GM23248 (cell line): ENCODE measurements around the gene LMF2.

Experiments
- EZH2 ChIP-seq: fragments of 200-600 bp; sonication (generic); IDR thresholded peaks from 2 replicates; pipeline ENCODE4 v1.6.1; 2018; ENCODE audit warnings: antibody characterized with exemption, mild to moderate bottlenecking; ENCODE audit not compliant: insufficient read depth, poor library complexity, severe bottlenecking
- EZH2phosphoT487 ChIP-seq: fragments of 200-600 bp; sonication (generic); IDR thresholded peaks from 2 replicates; pipeline ENCODE4 v1.6.1; 2018; ENCODE audit warnings: antibody characterized with exemption, moderate library complexity, mild to moderate bottlenecking, low read depth; ENCODE audit not compliant: insufficient read depth

DNA sequence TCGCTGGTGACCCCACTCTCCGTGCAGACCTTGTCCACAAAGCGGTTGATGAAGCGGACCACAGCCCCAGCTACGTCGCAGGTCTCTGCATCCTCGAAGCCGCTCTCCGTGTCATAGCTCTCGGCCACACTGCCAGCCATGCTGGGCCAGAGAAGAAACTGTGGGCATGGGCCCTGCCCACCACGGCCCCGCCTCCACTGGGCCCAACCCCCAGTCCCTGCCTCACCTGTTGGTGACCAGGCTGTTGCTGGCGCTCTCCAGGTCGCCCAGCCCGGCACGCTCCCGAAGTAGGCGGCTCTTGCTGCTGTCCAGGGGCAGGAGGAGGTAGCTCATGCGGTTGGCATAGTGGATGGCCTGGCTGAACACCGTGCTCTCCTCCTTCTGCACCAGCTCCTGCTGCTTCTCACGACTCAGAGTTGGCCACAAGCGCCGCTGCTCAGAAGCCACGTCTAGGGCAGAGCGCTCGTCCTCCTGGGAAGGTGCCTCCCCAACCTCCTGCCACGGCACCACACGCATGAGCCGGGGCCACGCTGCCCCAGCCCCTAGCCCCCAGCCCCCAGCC lies 45.4 kb downstream of the LMF2 start:
- TF ChIP-seq EZH2, result no peak
- no peak for TF ChIP-seq EZH2phosphoT487
